Gastrocnemius medialis (tissue), 4 donors: ENCODE measurements around the gene CRTC3.

Source experiments
- CTCF ChIP-seq, 5 experiments: fragments of 450-650 bp in 3 of 5; fragments of 200-600 bp in 2 of 5; sonication (generic) in 2 of 5; IDR thresholded peaks in 4 of 5; conservative IDR thresholded peaks in 1 of 5; 1 replicate in 4 of 5; 2 replicates in 1 of 5; pipeline ENCODE4 v1.5.1; 2016 to 2019; ENCODE audit warnings: antibody characterized with exemption in 5 of 5, mild to moderate bottlenecking in 3 of 5, moderate library complexity in 3 of 5
- POLR2A ChIP-seq, 2 donors: fragments of 450-650 bp; IDR thresholded peaks; one replicate each; pipeline ENCODE4 v1.6.1; 2017; ENCODE audit warnings: antibody characterized with exemption in 2 of 2, mild to moderate bottlenecking in 2 of 2, moderate library complexity in 2 of 2

GRCh38 chr15:90545095-90545494 lies 15.4 kb downstream of the CRTC3 start:
- no peak for TF ChIP-seq CTCF (IDR thresholded peaks at IDR 0.05 in 4 of 5, conservative IDR thresholded peaks at IDR 0.05 in 1 of 5)
- TF ChIP-seq POLR2A (IDR thresholded peaks at IDR 0.05), result no peak
